GM18526 (cell line): ENCODE data around the gene STK17B.

ENCODE experiments used
- POLR2A ChIP-seq: IDR thresholded peaks from 3 replicates; pipeline ENCODE4 v1.6.1; 2011; ENCODE audit not compliant: insufficient read length; ENCODE audit errors: extremely low read depth

The STK17B gene

DNA sequence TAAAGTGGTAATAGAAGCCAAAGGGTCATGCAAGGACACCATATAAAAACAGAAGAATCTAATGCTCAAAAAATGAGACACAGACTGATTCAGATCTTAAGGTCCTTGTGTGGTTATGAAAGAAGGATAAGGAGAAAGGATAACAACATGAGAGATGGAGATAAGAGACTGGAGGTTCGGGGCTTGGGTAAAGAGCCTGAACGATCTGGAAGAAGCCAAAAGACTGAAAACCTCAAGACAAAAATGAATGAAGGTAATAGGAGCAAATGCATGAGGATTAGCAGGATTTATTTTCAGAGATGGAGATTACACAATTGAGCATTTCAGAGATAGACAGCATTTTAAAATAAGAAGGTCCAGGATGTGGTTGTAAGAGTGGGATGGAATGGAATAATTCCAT, 26.1 kb downstream of the STK17B start:
- no peak for TF ChIP-seq POLR2A

DNA sequence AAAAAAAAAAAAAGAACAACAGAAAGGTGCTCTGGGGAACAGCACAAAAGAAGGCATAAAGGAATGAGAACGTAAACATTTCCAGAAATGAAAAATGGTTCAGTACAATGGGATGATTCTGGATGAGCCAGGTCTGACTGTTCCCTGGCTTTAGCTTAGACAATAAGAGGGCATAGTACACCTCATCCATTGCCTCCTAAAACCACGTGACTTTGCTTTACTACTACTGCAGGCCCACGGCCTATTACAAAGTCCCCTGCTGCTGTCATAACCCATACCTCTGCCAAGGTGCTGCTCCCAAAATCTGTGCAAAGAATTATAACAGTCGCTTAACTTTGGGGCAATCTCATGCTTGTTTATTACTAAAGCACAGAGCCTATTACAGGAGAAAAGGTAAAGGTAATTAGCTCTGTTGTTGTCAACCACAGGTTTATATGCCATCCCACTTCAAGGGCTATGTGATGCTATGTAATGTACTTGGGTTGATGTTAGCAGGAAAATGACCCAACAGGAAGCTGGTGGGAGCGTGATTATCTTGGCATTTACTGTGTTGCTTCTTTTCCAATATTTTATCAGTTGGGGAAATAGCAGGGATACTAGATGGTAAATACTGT, 26.8 kb downstream of the STK17B start:
- no peak for TF ChIP-seq POLR2A

DNA sequence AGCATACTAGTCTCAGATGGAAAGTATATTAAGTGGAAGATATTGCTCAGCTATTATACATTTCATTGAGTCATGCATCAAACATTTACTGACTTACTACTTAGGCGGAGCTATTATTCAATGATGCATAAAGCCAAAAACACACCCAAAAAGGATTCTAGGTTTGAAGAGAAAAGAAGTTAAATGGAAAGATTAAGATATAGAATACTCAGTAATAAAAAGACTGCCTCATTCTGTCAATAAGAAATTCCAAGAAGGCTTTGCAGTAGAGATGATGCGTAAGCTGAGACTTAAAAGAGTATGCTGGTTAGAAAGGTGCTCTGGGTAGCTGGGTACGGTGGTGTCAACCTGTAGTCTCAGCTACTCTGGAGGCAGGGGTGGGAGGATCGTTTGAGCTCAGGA, 27.6 kb downstream of the STK17B start:
- no peak for TF ChIP-seq POLR2A

DNA sequence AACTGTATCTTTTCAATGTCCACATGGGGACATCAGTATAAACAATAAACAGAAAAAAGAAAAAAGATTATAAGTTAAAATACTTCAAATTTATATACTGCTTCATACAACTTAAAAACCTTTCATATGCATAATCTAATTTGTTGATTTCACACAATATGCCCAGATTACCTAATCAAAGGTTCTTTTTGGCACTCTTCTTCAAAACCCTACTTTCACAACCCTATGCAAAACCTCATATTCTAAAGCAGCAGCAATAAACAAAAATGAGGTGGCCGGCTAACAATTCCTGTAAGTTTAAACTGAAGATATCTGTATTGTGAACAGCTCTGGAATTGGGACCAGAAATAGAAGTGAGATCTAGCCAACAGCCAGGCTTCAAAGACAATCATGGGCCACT, 28.6 kb downstream of the STK17B start:
- TF ChIP-seq POLR2A: no peak

DNA sequence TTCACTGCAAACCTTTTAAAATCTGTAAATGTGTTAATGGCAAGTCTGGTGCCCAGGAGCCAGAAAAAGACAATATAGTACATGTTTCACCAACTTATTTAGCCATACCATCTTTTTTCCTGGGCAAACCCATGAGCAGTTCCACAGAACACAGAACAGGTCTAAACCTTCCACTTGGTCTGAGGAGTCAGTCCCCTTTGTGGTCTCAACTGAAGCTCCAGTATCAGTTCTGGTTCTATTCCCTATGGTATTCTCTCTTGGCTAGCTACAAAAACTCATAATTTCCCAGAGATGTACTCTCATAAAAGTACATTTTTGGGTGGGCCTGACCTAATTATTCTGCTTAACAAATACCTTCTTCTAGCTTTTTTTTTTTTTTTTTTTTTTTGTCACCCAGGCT, 31.2 kb downstream of the STK17B start:
- no peak for TF ChIP-seq POLR2A

DNA sequence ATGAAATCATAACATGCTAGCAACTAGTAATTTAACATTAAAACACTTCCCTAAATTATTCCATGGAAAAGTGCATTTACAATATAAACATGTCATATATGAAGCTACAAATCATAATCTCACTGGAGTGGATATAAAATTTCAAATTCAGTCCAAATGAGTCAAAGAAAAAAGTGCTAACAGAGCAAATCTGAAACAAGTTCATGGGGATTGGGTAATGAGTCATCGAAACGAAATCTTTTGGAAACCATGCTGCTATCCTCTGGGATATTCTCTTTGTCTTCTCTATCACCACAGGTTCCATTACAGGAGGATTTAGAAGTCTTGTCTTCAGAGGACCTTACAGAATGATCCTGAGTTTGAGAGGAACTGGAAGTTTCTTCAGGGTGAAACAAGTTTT, 34.1 kb downstream of the STK17B start:
- no peak for TF ChIP-seq POLR2A

DNA sequence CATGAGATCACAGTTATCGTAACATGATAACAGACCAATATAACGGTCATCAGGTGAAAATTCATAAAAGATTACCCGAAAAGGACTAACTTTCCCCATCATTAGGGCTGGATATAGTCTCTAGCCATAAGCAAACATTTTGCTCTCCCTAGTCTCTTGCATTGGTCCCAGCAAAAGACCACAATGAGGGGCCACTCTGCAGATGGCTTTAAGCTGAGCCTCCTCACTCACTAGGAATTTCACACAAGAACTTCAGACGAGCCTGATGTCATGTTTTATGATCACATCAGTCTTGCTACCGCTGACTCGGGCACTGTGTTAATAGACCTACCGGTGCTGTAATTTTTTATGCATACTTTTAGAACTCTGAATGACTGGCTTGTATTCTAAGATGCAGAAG, 35.2 kb downstream of the STK17B start:
- TF ChIP-seq POLR2A: no peak

DNA sequence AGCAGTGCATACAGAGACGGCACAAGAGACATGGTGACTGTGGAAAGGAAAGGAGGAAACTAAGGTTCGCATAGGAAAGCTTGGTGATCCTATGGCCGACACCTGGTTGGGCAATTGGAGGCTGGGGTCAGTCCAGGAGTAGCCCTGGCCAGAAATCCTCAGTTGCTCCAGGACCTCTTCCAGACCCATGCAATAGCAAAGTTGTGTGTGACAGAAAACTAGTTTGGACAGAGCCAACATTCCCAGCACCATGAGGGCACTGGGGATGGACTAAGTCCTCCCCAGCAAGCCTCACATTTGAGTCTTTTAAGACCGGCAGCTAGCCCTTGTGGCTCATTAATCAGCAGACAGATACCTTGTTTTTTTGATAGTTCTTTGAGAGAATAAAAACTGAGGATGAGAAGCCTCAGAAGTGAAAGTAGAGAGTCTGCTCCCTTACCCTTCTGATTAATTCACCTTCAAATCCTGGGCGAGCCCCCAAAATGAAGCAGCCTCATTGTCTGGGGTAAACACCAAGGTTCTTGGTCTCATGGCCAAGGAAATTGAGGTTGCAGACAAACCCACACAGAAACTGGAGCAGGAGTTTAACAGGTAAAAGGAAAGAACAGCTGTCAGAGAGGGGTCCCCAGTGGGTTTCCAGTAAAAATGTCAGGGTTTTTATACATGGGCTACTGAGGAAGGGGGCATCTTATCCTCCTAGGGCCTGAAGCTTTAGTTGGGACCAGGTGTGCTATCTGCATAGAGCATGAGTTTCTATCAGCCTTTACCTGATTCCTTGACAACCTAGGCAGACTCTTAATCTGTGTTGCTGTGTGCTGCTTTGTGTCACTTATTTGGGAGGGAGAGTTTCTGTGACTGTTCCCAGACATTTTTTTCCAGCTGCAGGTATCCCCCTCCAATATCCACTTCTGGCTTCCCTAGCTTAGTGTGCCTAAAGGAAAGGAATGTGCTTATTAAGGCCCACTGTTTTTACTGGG, 39.1 kb downstream of the STK17B start:
- no peak for TF ChIP-seq POLR2A

DNA sequence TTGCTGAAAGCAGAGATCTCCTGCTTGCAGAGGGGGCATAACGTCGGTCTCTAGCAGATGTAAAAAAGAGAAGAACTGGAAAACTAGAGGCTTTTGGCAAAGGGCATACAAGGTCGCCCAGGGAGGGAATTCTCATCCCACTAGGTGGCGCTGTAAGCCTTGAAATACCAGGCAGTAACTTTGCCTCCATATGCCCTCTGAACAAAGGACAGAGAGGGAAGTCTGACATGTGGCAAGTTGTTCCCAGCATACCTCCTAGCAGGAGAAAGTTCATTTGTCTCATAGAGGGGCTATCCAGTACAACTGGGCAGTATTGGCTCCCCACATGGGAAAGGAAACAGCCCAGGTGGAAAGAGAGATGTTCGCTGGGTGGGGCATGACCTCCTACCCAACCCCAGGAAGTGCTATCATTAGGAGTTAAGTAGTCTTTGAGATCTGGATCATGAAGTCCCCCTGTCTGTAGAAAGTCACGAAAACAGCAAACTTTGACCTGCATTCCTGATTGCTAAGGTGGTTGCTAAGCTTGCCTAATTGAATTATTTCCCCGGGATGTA, 39.9 kb downstream of the STK17B start:
- no peak for TF ChIP-seq POLR2A

DNA sequence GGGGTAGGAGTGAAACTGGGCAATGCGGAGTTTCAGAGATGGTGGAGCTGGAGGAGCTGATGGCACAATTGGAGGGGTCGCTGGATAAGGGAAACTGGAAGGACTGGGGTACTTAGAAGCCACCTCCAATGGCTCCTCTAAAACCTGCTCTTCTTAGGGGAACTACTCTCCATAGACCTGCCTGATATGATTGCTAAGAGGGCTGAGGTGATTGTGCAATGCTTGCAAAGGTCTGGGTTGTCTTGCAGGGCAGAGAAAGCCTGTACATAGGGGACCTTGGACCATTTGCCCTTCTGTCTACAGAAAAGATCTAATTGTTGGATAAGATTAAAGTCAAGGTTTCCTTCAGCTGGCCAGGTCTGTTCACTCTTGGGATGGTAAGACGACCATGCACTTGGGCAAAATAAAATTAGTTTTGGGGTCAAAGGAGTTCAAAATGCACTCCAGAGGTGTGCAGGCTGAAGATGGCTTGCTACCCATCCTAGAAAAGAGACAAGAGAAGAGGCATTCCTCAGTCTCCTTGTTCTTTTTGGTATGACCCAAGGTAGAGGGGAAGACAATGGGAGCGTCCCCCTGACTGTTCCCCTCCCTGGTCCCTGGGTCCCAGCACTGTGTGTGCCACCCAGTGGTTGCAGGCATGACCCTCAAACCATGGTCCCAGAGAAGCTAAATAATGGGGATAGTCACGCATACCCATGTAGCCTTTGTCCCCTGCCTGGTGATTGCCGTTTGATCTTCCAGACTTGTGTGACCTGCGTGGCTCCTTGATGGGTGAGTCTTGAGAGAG, 41.1 kb downstream of the STK17B start:
- TF ChIP-seq POLR2A: no peak

DNA sequence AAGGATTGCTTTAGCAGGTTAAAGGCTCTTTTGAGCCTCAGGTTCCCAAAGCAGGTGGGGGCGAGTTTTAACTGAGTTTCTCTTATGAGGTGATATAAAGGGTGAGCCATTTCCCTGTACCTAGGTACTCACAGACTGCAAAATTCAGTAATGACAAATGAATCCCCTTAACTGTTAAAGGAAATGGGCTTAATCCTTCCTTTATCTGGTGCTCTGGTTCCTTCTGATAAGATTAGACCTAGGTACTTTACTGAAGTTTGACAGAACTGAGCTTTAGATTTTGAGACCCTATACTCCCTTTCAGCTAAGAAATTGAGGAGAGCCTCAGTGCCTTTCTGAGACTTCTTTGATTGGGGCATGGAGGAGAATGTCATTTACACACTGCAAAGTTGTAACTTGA, 42.6 kb downstream of the STK17B start:
- TF ChIP-seq POLR2A: no peak

DNA sequence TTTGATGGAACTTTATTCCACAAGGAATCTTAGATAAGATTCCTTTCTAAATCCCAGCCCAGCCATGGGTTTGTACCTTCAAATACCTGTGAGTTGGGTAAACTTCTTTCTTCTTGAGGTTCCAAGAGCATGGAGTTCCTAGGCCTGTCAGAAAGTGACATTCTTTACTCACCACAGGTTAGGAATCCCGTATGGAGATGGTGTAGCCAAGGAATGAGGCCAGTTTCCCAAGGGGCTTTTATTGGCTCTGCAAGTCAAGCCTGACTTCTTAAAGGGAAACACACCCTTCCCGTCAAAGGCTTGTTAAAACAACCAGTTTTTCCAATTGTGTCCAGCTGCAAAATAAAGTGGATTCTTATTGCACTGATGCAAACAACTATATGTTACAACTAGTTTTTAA, 45.8 kb downstream of the STK17B start:
- TF ChIP-seq POLR2A: no peak

DNA sequence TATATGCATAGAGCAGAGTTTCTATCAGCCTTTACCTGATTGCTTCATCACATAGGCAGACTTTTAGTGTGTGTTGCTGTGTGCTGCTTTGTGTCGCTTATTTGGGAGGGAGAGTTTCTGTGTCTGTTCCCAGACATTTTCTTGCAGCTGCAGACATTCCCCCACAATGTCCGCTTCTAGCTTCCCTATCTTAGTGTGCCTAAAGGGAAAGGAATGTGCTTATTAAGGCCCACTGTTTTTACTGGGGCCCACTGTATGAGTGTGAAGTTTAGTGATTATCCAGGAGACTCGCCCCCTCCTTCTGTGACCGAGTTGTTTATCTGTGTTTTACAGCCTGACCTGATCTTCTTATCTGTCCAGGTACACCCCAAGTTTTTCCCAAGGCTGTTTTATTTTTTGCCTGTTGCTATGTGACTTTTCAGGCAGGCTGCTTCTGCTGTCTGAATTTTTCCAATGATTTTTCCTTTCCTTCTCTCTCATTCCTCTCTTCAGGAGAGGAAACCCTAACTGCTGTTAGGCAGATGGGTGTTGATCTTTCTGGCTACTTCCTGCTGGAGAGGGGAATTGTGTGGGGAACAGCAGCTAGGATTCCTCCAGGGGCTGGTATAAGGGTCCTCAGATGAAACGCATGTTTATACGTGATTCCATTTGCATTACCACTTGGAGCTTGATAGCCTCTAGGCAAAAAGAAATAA, 47.6 kb downstream of the STK17B start:
- TF ChIP-seq POLR2A: no peak

DNA sequence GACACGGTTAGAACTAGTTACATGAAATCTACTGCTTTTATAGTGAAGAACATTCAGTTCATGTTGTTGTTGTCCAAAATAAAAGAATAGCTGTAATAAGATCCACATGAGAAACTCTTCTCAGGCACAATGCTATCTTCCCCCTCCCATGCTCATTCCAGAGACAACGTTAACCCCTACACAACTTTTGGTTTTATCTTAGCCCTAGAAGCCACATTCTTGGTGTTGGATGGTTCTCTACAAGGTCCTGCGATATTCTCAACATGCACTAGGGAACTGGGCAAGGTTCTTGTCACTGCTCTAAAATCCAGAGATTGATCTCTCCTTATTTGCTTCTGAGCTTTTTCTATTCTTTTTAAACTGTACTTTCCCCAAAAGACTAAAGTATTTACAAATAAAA, 51.5 kb downstream of the STK17B start:
- no peak for TF ChIP-seq POLR2A

DNA sequence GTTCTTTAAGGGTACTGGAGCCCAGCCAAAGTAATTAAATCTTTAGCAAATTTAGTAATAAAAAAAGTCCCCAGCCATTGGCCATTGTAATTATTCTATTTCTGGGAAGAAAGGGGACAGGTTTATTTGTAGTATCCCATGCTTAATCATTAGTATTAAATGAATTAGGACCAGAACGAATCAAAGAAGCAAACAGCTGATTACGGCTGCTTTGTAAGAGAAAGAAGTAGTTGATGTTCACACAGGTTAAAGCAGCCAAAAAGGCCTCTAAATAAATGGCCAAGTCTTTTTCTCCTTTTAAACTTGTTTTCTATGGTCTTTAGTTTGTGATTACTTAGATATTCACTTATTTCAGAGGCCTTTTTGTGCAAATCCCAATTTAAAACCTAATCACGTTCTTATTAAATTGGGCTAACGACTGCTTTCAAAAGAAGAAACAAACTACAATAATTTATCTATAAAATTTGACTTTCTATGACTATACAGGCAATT, 54.1 kb downstream of the STK17B start:
- no peak for TF ChIP-seq POLR2A
